Skin of body (tissue), 2 donors: Measurements from ENCODE around the gene COL4A6. TPM values are rescaled to one million over a fixed set of nuclear protein-coding genes. Genes with fewer than 3 reads are reported as not detected.

Experiments
- DNase-seq: peaks from one replicate; lab custom pipeline; 2025; lab: John Stamatoyannopoulos, UW
- total RNA-seq: library from RNA; depleted of rRNA; stranded (reverse); fragments of >200 nt; gene quantifications from one replicate; pipeline ENCODE4 v1.2.3, GENCODE V29; 2014

The COL4A6 gene
- total RNA-seq, 1 donor from 2014 or later = 7.3 TPM

GRCh38 chrX:108331126-108331909 lies 106.9 kb downstream of the COL4A6 start:
- DNase-seq = no peak

- no peak for DNase-seq
These were observed 114.5 kb downstream of the COL4A6 start for GRCh38 chrX:108323751-108324150.

- DNase-seq = no peak
These were observed 116.0 kb downstream of the COL4A6 start for GRCh38 chrX:108322234-108322633.

DNA sequence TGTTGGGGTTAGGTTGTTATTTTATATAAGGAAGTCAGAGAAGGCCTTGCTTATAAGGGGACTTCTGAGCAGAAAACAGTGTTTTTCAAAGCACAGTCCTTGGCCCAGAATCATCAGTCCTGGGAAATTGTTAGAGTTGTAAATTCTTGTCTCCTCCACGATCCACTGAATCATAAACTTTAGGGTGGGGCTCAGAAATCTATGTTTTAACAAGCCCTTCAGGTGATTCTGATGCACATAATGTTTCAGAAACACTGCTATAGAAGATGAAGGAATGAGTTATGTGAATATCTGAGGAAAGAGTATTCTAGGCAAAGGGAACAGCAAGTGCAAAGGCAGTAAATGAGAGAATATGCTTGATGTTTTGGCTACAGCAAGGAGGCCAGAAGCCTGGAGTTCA lies 121.8 kb downstream of the COL4A6 start:
- no peak for DNase-seq

- DNase-seq = no peak
These were observed 124.6 kb downstream of the COL4A6 start for GRCh38 chrX:108313669-108314068.

GRCh38 chrX:108312957-108313356 lies 125.3 kb downstream of the COL4A6 start:
- no peak for DNase-seq

DNA sequence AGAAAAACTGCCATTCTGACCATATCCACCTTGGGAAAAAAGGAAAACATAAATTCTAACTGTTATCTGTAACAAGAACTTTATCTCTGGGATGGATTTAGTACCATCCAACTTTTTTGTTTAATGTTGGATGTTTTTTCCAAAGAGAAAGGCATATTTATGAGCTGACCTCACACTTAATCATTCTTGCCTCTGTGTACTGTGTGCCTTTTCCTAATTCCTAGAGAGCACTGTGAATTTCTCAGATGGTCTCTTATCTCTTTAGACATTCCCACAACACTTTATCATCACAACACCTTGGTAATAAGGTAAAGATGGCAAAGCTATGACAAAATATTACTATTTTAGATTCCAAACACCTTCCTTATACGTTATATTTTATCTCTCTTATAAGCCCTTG lies 126.2 kb downstream of the COL4A6 start:
- no peak for DNase-seq

GRCh38 chrX:108310506-108310905 lies 127.7 kb downstream of the COL4A6 start:
- no peak for DNase-seq

DNA sequence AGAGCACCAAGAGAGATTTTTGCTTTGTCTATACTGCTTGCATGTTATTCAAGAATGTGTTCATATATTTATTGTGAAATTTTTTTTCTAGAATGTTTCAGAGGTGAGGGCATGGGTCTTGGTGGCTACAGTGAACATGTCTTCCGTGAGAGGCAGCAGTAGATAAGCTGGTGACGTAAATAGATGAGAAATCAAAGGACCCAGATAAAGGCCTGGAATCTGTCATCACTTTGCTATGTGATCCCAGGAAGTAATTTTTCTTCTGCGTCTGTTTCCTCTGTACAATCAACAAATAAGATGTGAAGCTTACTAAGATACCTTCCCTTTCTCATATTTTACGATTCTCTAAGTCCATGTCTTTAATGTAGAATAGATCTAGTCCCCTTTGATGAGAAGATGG lies 129.1 kb downstream of the COL4A6 start:
- no peak for DNase-seq

DNA sequence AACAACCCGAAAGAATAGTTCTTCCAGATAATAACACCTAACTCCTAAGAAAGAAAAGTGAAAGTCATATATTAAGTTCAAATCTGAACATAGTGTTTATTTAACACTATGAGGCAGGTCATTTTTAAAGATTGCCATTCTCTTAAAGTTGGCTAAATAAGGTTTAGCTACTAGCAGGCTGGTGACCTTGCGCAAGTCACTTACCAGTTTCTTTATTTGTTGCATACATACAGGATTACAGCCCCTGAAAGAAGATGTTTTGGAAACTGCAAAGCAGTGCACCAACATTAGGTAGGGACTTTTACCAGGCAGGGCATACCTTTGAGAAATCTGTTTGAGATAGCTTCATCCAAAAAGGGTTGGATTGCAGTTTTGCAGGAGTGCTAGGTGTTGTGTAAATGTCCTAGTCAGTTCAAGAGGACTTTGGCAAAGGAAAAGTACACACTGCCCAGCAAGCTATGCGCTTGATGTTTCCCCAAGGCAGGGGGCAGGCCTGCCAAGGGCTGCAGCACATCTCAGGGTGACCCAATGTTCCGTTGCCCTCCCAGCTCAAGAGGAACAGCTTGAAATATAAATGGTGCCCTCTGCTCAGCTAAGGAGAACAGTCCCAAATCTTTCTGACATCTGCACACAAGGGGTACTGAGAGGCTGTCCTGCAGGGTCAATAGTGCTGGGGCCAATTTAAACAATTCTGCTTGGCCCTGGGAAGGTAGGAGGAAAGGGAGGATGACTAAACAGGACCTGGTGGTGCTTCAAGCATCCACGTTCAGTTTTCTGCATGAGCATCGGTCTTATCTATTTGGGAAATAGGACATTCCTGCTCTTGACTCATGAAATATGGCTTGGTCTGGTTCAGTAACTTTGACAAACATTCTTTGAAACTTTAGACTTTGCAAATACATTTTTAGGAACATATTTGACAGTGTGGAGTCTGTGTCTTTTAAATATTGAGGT lies 130.8 kb downstream of the COL4A6 start:
- no peak for DNase-seq

DNA sequence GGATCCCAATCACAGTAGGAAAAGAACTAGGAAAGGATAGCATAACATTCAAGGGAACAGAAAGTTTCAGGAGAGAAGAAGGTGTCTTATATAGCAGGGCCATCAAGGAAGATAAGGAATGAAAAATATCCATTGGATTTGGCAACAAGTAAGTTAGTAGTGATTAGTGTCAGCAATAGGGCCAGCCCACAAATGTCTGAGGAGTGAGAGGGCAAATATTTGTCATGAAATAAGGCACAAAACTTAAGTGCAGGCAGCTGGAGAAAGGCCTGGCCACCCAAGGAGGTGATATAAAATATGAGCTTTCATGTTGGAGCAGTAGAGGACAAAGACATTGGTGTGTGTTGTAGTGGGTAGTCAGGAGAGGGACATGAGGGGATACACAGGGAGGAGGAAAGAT lies 132.1 kb downstream of the COL4A6 start:
- no peak for DNase-seq

DNA sequence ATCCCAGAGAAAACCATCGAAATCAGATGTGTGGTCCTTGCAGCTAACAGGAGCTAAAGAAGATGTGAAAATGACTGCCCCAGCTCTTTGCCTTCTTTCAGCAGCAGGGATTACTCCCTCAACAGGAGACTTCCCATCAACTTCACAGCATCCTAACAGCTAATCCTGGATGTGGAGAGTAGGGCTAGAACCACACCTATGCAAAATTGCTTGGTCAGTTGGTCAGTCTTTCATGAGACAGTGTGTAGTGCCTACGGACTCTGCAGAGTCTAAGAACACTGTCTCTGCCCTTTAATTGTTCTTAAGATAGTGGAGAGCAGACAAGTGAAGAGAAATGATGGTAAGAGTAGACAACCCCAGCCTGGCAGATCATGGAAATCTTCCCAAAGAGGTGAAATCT lies 133.5 kb downstream of the COL4A6 start:
- DNase-seq = no peak

DNA sequence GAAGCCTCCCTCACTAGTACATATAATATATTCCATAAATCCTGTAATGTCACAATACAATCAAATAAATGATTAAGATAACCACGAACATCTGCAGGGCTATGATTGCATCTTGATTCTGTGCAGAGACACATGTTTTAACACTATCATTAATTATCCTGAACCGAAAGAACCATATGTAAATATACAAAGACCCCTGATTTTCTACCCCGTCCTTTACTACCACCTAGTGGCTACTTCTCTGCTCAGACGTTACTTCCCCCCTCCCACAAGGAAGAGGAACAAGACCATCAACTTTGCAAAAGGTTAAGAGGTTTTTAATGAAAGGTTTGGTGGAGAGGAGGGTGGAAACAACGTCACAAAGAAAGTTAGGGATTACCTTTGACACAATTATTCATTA lies 134.0 kb downstream of the COL4A6 start:
- DNase-seq = peak; percentile 41

DNA sequence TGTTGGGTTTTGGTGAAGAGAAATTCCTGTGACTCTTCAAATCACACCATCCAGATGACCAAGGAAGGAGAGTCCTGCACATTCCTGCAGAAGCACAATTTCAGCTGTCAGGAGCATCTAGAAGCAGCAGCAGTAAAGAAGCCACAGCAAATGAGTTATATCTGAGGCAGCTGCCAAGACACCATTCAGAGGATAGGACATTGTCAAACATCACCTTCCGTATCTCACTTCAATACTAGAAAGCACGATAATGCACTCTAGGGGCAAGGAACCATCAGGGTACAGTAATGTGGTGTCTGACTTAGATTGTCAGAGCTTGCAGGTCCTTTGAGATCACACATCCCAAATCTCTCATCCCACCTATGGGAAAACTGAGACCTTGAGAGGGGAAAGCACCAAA lies 134.5 kb downstream of the COL4A6 start:
- no peak for DNase-seq

GRCh38 chrX:108299704-108300103 lies 138.5 kb downstream of the COL4A6 start:
- DNase-seq = no peak

GRCh38 chrX:108299101-108299591 lies 139.1 kb downstream of the COL4A6 start:
- DNase-seq = peak; percentile 3

DNA sequence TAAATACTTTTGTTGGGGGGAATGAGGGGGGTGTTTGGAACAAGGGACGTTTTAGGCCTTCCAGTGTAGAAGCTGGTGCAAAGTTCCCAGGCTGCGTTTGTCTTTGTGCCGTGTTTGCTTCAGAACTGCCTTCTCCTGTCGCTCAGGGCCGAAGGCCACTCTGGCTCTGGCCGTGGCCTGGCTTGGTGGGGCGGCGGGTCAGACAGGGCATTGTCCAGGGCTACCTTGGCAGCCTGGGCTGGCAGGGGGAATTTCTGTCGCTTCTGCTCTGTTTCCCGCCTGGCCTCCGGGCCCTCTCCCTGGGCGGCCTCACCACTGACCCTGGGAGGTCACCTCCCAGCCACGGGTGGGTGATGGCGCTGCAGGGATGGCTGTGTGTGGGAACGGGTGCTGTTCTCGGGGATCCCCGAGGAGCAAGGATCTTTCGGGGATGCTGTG lies 140.0 kb downstream of the COL4A6 start:
- no peak for DNase-seq

DNA sequence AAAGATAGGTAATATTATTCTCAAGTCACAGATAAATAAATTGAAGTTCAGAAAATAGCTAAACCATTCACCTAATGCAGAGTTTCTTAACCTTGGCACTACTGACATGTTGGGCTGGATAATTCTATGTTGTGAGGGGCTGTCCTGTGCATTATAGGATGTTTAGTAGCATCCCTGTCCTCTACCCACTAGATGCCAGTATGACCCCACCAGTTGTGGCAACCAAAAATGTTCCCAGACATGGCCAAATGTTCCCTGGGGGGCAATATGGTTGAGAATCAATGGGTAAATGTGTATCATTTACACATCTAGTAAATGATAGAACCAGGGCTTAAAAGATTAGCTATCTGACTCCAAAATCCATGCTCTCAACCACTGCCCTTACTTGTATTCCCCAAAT lies 140.9 kb downstream of the COL4A6 start:
- no peak for DNase-seq

DNA sequence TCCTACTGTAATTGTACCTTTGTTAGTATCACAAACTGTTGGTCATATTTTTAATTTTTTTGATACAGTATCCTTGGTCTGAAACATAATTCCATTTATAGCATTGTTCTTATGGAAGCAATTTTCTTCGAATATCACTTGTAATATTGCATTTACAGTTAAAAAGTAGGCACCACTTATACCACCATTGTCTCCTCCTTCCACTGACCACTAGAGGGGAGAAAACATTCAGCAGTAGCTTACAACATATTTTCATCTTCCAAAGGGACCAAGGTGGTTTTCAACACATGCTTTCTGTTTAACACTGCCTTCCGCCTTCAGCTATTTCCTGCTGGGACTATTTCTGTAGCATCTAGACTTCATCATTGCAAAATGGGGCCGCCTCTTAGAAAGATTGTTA lies 146.2 kb downstream of the COL4A6 start:
- no peak for DNase-seq

DNA sequence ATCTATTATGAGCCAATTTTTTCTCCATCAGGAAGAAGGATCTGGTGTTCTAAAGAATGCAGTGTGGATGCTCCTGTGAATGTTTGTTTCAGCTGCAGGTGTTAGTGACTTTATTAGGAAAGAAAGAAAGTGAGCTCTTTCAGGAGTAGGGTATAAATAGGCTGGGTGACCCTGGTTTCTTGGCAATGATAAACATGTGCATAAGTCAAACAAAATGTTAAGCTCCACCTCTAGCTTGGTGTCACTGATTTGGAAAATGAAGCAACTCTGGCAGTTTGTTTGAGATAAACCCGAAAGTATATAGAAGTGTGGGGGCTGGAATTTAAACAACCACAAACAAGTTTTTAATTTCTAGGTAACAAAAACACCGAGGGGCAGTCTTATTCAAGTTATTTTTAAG lies 152.3 kb downstream of the COL4A6 start:
- no peak for DNase-seq

DNA sequence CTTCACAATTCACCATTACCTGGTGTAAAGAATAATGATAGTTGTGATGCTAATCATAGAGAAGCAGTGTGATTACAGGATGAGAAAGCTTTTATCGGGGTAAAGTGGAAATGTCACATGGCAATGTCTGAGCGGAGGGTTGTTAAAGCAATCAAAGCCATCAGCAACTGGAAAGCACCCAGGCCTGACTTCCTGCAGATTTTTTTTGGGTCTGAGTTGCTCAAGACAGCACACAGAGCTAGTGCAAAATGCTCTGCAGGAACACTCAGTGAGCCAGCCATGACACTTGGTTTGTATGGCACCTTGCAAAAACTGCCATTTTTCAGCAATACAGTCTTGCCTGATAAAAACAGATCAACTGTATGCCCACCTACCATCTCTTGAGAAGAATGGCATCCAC lies 152.9 kb downstream of the COL4A6 start:
- no peak for DNase-seq

- DNase-seq = no peak
These were observed 162.5 kb downstream of the COL4A6 start for GRCh38 chrX:108275732-108276131.
